Right lobe of liver (tissue), 6 donors: ENCODE results near the gene SEPTIN2. TPM values are rescaled to one million over a fixed set of nuclear protein-coding genes. Genes with fewer than 3 reads are reported as not detected.
A peak's percentile ranks its signal among the peaks of the same experiment; 100 is the strongest.
"Not testable (repeated sequence)": the region's sequence is repeated elsewhere in the genome, so short reads cannot be mapped to it uniquely, and the experiment has no call there.

ENCODE experiments used
- ATAC-seq, 4 donors: fragments of 200-7000 bp; cut with Tn5 transposase; one replicate each; pipeline ENCODE4 v1.9.1; 2020; ENCODE audit warnings: mild to moderate bottlenecking in 4 of 4, moderate library complexity in 4 of 4
- DNase-seq, 3 donors: peaks; one replicate each; pipeline ENCODE4 v3.0.0-alpha.2; 2020
- H3K27ac ChIP-seq, 3 donors: fragments of 200-600 bp; one replicate each; pipeline ENCODE4 v1.8.0; 2022
- H3K27me3 ChIP-seq, 2 donors: fragments of 200-600 bp; one replicate each; pipeline ENCODE4 v1.8.0; 2022
- H3K36me3 ChIP-seq, 4 donors: fragments of 200-600 bp; sonication (generic) in 1 of 4; one replicate each; pipeline versions ENCODE4 v1.5.1 to v1.8.0; 2017 to 2022; ENCODE audit warnings: control low read depth in 1 of 4
- H3K4me1 ChIP-seq, 4 donors: fragments of 200-600 bp; sonication (generic) in 1 of 4; one replicate each; pipeline versions ENCODE4 v1.5.1 to v1.8.0; 2017 to 2022; ENCODE audit warnings: control low read depth in 1 of 4
- H3K4me3 ChIP-seq, 3 donors: fragments of 200-600 bp; one replicate each; pipeline ENCODE4 v1.8.0; 2022
- H3K9me3 ChIP-seq, 4 donors: fragments of 200-600 bp; sonication (generic) in 1 of 4; one replicate each; pipeline versions ENCODE4 v1.5.1 to v1.8.0; 2017 to 2022; ENCODE audit warnings: control low read depth in 1 of 4
- CTCF ChIP-seq, 4 donors: fragments of 200-600 bp in 3 of 4; fragments of 450-650 bp in 1 of 4; IDR thresholded peaks; one replicate each; pipeline versions ENCODE4 v1.5.1 to v1.8.0; 2016 to 2022; ENCODE audit warnings: antibody characterized with exemption in 4 of 4, mild to moderate bottlenecking in 2 of 4
- POLR2A ChIP-seq: fragments of 450-650 bp; IDR thresholded peaks from one replicate; pipeline ENCODE4 v1.6.1; 2017; ENCODE audit warnings: antibody characterized with exemption, mild to moderate bottlenecking
- WGBS: methylation state at CpG from one replicate; pipeline ENCODE4 v1.1.6; 2018; ENCODE audit warnings: low coverage, low lambda C conversion rate; ENCODE audit not compliant: insufficient coverage; ENCODE audit errors: missing lambda C conversion rate; 5-methylcytosine and 5-hydroxymethylcytosine counted together
- intact Hi-C, 2 donors: fragments of 100-400 bp; cut with DNase I; formaldehyde crosslinking; loops; one replicate each; pipeline versions ENCODE4 v1.11.2 to v1.14.1; 2022
- total RNA-seq, 6 experiments: library from RNA; depleted of rRNA in 2 of 6; stranded (reverse); fragments of >200 nt in 2 of 6; fragmentation: NEBNext Ultra II Directional in 3 of 6; extraction: Animal tissue kit (Norgen Biotek cat#: 25700) in 3 of 6; gene quantifications; one replicate each; pipeline versions ENCODE4 v1.1.0 to v1.2.4, GENCODE V29; 2016 to 2023
- donor health status: DM: no; HTN: yes; CAD: no.
- donor health status: DM: no; HTN: no; CAD: no.
- donor health status: DM: no; HTN: no; CAD: no.
- donor health status: DM: no; HTN: yes; CAD: no.
- donor health status: DM: no; HTN: yes; CAD: no.

The SEPTIN2 gene
- total RNA-seq, 6 experiments from 2014 or later = 66.6 to 97.9 (median 86.2) TPM

GRCh38 chr2:241291153-241291552 is 24.6 kb upstream of the SEPTIN2 start:
- Histone ChIP-seq H3K4me1 (peaks cover 0 to 36% (median 0%) of the 10 kb centered on the region in 4 donors), H3K36me3 (no peaks in the 10 kb centered on the region), H3K27ac (no peak overlapping the region), H3K4me3 (no peak overlapping the region), H3K27me3 (no peaks in the 10 kb centered on the region), H3K9me3 (no peaks in the 10 kb centered on the region)
- 100% methylated on average over 2 of the region's 6 CpGs for WGBS
- DNase-seq = no peak
- ATAC-seq = no peak
- no peak for TF ChIP-seq CTCF (IDR thresholded peaks at IDR 0.05)
- TF ChIP-seq POLR2A = no peak
- intact Hi-C loops = no loop called here

- H3K27me3 ChIP-seq = no peaks in the 10 kb centered on the region
- no peak overlapping the region for H3K4me3 ChIP-seq
- TF ChIP-seq CTCF (IDR thresholded peaks at IDR 0.05) = no peak
- TF ChIP-seq POLR2A = no peak
- no peak for DNase-seq
- peaks cover 0 to 44% (median 0%) of the 10 kb centered on the region in 4 donors for H3K4me1 ChIP-seq
- WGBS = 75% methylated on average over 6 of the region's 6 CpGs
- ATAC-seq = no peak
- no peak overlapping the region for H3K27ac ChIP-seq
- intact Hi-C loops = no loop called here
- no peaks in the 10 kb centered on the region for H3K36me3 ChIP-seq
- no peaks in the 10 kb centered on the region for H3K9me3 ChIP-seq
Observed at GRCh38 chr2:241291977-241292376, 23.7 kb upstream of the SEPTIN2 start.

GRCh38 chr2:241293378-241293797 is 22.3 kb upstream of the SEPTIN2 start:
- H3K27me3 ChIP-seq, intact Hi-C loops, H3K9me3 ChIP-seq, H3K4me3 ChIP-seq, H3K36me3 ChIP-seq: not testable (repeated sequence)
- DNase-seq (peak in 2 of 3 donors; percentile 40 to 78), ATAC-seq (peak; percentile 46 to 81 (median 61))
- 77% methylated on average over 4 of the region's 7 CpGs for WGBS
- Histone ChIP-seq H3K27ac (peak overlapping the region in 1 of 3 donors; percentile 61), H3K4me1 (peaks cover 0 to 57% (median 4%) of the 10 kb centered on the region in 4 donors)

GRCh38 chr2:241295326-241296095 is 20.2 kb upstream of the SEPTIN2 start:
- ATAC-seq = no peak
- WGBS = 93% methylated on average over 7 of the region's 7 CpGs

More at GRCh38 chr2:241295326-241296095, 20.2 kb upstream of the SEPTIN2 start:
- Histone ChIP-seq H3K36me3 (no peaks in the 10 kb centered on the region), H3K9me3 (no peaks in the 10 kb centered on the region), H3K4me1 (peaks cover 0 to 68% (median 8%) of the 10 kb centered on the region in 4 donors), H3K4me3 (no peak overlapping the region), H3K27ac (no peak overlapping the region), H3K27me3 (no peaks in the 10 kb centered on the region)
- TF ChIP-seq CTCF (IDR thresholded peaks at IDR 0.05) (no peak), POLR2A (no peak)
- intact Hi-C loops = no loop called here
- DNase-seq = no peak
